Measurements from ENCODE around the gene TMEM220. TPM values are rescaled to one million over a fixed set of nuclear protein-coding genes. Genes with fewer than 3 reads are reported as not detected.

Gene TMEM220
- total RNA-seq, 1 experiment from 2014 or later: 3.9 TPM

DNA sequence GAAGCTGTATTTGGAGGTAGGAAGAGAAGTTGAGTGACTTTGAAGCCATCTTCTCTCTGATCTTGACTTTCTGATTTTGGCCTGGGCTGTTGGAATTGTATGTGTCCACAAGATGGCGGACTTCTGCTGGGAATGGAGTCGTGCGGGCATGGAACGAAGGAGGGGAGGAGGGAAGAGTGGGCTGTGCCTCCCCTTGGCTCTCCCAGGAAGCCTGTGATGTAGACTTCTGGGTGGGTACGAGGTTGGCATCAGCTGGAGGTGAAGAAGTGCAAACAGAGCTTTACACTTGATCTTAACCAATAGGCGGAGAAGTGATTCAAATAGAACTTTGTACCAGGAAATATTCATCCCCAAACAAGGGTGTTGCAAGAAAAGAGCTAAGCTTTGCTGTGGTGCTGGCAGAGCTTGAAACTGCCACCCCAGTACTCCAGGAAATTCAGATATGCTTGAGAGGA is 7.4 kb upstream of the TMEM220 start:
- Histone ChIP-seq H3K9ac (ENCODE audit: low read length) (no peak overlapping the region), H3K4me2 (ENCODE audit: low read length) (no peak overlapping the region), H3K27ac (ENCODE audit: low read length) (no peak overlapping the region), H3K79me2 (ENCODE audit: low read length) (no peaks in the 10 kb centered on the region), H3K27me3 (ENCODE audit: low read length) (no peaks in the 10 kb centered on the region), H2AFZ (ENCODE audit: low read length) (no peak overlapping the region), H3K9me3 (ENCODE audit: low read length) (no peaks in the 10 kb centered on the region), H4K20me1 (ENCODE audit: low read length) (no peaks in the 10 kb centered on the region), H3F3A (ENCODE audit: low read length, unreplicated experiment) (no peaks in the 10 kb centered on the region), H3K36me3 (ENCODE audit: low read depth, low read length) (no peaks in the 10 kb centered on the region), H3K4me3 (ENCODE audit: low read length) (no peak overlapping the region), H3K4me1 (ENCODE audit: insufficient read depth, low read length) (no peaks in the 10 kb centered on the region), H3K9me2 (replicated peaks; ENCODE audit: low read length) (no peaks in the 10 kb centered on the region)
- DNase-seq (peak; percentile 56), ATAC-seq (peak; percentile 67)
- no TSS peak for BruUV-seq (replicated peaks)
- TF ChIP-seq, protein P1, sequence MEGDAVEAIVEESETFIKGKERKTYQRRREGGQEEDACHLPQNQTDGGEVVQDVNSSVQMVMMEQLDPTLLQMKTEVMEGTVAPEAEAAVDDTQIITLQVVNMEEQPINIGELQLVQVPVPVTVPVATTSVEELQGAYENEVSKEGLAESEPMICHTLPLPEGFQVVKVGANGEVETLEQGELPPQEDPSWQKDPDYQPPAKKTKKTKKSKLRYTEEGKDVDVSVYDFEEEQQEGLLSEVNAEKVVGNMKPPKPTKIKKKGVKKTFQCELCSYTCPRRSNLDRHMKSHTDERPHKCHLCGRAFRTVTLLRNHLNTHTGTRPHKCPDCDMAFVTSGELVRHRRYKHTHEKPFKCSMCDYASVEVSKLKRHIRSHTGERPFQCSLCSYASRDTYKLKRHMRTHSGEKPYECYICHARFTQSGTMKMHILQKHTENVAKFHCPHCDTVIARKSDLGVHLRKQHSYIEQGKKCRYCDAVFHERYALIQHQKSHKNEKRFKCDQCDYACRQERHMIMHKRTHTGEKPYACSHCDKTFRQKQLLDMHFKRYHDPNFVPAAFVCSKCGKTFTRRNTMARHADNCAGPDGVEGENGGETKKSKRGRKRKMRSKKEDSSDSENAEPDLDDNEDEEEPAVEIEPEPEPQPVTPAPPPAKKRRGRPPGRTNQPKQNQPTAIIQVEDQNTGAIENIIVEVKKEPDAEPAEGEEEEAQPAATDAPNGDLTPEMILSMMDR (conservative IDR thresholded peaks at IDR 0.05; ENCODE audit: low read depth, low read length): peak; percentile 82
- TF ChIP-seq EZH2 (IDR thresholded peaks at IDR 0.05; ENCODE audit: low read length, unreplicated experiment): no peak
- intact Hi-C loops (cut with micrococcal nuclease): loop anchor here (1.0 kb wide), 1 partner anchor 108 kb away; no protein-coding TSS in a partner anchor
- CTCF ChIA-PET: interaction anchor here (0.8 kb wide), 1 partner anchor 107 kb away, joined by 3 read pairs; no protein-coding TSS in a partner anchor
- POLR2A ChIA-PET (ENCODE audit: unreplicated experiment): no interaction called here

DNA sequence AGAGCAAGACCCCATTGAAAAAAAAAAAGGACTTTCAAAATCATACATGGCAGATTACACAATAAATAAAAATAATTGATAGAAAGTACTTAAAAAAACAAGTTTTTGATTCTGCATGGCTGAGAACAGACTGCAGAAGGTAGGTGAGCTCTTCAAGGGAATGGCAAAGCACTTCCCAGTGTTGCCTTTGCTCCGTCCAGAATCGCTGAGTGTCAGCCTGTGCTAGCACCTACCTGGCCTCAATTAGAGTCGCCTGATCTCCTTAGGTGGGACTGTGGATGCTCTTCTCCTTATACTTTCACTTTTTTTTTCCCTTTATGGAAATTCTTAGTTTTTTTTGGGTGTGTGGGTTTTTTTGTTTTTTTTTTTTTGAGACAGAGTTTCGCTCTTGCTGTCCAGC is 6.0 kb upstream of the TMEM220 start:
- POLR2A ChIA-PET (ENCODE audit: unreplicated experiment): no interaction called here
- BruUV-seq (replicated peaks): no TSS peak

DNA sequence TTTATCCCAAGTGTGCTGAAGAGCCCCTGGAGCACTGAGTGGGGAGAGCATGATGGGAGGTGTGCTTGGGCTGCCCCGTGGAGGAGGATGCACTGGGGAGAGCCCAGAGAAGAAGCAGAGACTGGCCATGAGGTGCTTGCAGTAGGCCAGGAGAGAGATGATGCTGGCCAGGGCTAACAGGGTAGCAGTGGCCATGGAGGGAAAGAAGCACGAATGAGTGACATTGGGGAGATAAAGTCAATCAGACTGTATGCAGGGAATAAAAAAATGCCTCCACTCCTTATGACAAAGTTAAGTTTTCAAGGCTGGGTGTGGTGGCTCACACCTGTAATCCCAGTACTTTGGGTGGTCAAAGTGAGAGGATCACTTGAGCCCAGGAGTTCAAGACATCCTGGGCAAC is 5.4 kb upstream of the TMEM220 start:
- Histone ChIP-seq H3K27me3 (ENCODE audit: low read length) (no peaks in the 10 kb centered on the region), H3K36me3 (ENCODE audit: low read depth, low read length) (no peaks in the 10 kb centered on the region), H3K4me2 (ENCODE audit: low read length) (no peak overlapping the region), H4K20me1 (ENCODE audit: low read length) (no peaks in the 10 kb centered on the region), H3K4me3 (ENCODE audit: low read length) (no peak overlapping the region), H3K79me2 (ENCODE audit: low read length) (no peaks in the 10 kb centered on the region), H3F3A (ENCODE audit: low read length, unreplicated experiment) (no peaks in the 10 kb centered on the region), H3K9me2 (replicated peaks; ENCODE audit: low read length) (no peaks in the 10 kb centered on the region), H3K4me1 (ENCODE audit: insufficient read depth, low read length) (peaks cover 3% of the 10 kb centered on the region; the same call in 1 of the 2 replicates), H3K9me3 (ENCODE audit: low read length) (no peaks in the 10 kb centered on the region), H3K9ac (ENCODE audit: low read length) (no peak overlapping the region), H3K27ac (ENCODE audit: low read length) (no peak overlapping the region), H2AFZ (ENCODE audit: low read length) (no peak overlapping the region)
- intact Hi-C loops (cut with micrococcal nuclease): no loop called here
- POLR2A ChIA-PET (ENCODE audit: unreplicated experiment): no interaction called here
- BruUV-seq (replicated peaks): no TSS peak
- CTCF ChIA-PET: interaction anchor here (1.7 kb wide), 1 partner anchor 110 kb away, joined by 4 read pairs; no protein-coding TSS in a partner anchor
- ATAC-seq (no peak), DNase-seq (no peak)
- TF ChIP-seq EZH2phosphoT487 (IDR thresholded peaks at IDR 0.05; ENCODE audit: borderline replicate concordance, low read length) (no peak), EZH2 (IDR thresholded peaks at IDR 0.05; ENCODE audit: low read length, unreplicated experiment) (no peak)
- TF ChIP-seq, protein P1 (conservative IDR thresholded peaks at IDR 0.05; ENCODE audit: low read depth, low read length): no peak

More for the DNA sequence above, 6.0 kb upstream of the TMEM220 start:
- Histone ChIP-seq H3K9me3 (ENCODE audit: low read length) (no peaks in the 10 kb centered on the region), H3K4me1 (ENCODE audit: insufficient read depth, low read length) (peaks cover 3% of the 10 kb centered on the region; the same call in 1 of the 2 replicates), H3K4me3 (ENCODE audit: low read length) (no peak overlapping the region), H3K9me2 (replicated peaks; ENCODE audit: low read length) (no peaks in the 10 kb centered on the region), H3K4me2 (ENCODE audit: low read length) (no peak overlapping the region), H3K9ac (ENCODE audit: low read length) (no peak overlapping the region), H3K79me2 (ENCODE audit: low read length) (no peaks in the 10 kb centered on the region), H3K36me3 (ENCODE audit: low read depth, low read length) (no peaks in the 10 kb centered on the region), H3F3A (ENCODE audit: low read length, unreplicated experiment) (no peaks in the 10 kb centered on the region), H4K20me1 (ENCODE audit: low read length) (no peaks in the 10 kb centered on the region), H3K27me3 (ENCODE audit: low read length) (no peaks in the 10 kb centered on the region), H3K27ac (ENCODE audit: low read length) (no peak overlapping the region), H2AFZ (ENCODE audit: low read length) (no peak overlapping the region)
- DNase-seq (no peak), ATAC-seq (no peak)
- CTCF ChIA-PET: interaction anchor here (1.7 kb wide), 1 partner anchor 109 kb away, joined by 4 read pairs; no protein-coding TSS in a partner anchor
- intact Hi-C loops (cut with micrococcal nuclease): no loop called here
- TF ChIP-seq, protein P1 (conservative IDR thresholded peaks at IDR 0.05; ENCODE audit: low read depth, low read length): no peak
